Hematopoietic multipotent progenitor cell treated with erythropoietin and hydrocortisone succinate and interleukin-3 and kit ligand, for 4 days (in vitro differentiated cells): Measurements from ENCODE around the gene ITGA2.
"Not testable (repeated sequence)": the region's sequence is repeated elsewhere in the genome, so short reads cannot be mapped to it uniquely, and the experiment has no call there.

ENCODE experiments used
- DNase-seq: peaks from one replicate; pipeline ENCODE4 v3.0.0-alpha.2; 2015

ITGA2 gene

DNA sequence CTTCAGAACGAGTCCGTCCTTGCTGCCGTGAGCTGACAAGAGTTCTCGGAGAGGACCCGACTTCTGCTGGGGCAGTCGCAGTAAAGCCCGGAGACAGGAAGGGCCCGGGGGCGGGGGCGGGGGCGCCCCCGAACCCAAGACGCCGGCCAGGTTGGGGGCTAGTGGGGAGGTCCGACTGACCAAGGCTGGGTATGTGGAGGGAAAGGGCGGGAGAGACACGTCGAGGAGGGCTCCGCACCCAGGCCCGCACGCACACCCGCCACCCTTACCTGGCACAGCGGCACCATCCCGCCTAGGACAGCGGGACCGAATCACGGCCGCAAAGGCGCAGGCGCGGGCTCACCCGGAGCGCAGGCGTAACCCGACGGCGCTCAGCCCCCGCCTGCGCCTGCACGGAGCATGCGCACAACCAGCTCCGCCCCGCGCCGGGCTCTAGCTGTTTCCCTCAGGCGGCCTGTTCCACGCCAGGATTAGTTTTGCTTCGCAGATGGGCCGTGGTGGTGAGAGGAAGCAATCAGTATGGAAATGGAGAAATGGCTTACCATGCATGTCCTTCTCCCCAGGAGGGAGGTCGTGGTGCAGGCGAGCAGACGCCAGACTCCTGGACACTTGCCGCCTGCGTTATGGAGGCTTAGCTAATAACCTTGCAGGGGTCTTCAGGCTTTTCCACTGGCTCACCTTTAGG is 120.4 kb downstream of the ITGA2 start, which contains the start of gene MOCS2:
Gene MOCS2, minus strand, starts transcription at position 315 of the 685 bp plus-strand sequence. CDS start 2,583 bp downstream, outside the sequence.
- DNase-seq = peak; percentile 95

DNA sequence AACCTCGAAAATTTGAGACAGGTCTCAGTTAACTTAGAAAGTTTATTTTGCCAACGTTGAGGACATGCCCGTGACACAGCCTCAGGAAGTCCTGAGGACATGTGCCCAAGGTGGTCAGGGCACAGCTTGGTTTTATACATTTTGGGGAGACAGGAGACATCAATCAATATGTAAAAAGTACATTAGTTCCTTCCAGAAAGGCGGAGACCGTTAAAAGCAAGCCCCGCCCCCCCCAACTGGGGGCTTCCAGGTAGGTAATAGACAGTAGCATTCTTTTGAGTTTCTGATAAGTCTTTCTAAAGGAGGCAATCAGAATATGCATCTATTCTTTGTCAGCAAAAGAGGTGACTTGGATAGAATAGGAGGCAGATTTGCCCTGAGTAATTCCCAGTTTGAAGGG is 121.0 kb downstream of the ITGA2 start:
- DNase-seq = no peak

DNA sequence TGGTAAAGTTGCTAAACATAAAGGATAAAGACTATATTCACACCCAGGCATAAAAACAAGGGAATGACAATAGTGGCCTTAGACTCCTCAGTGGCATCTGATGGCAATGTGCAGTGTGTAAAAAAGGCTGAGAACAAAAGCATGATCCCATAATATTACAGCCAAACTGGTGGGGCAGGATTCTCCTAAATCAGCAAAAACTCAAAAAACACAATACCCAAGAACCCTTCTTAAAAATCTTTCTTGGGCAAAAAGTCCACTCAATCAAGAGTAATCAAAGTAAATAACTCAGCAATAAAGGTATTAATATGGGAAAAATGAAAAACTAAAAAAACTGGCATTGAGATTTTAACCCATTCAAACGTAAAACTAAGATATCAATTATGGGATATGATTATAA is 122.0 kb downstream of the ITGA2 start:
- DNase-seq = no peak

DNA sequence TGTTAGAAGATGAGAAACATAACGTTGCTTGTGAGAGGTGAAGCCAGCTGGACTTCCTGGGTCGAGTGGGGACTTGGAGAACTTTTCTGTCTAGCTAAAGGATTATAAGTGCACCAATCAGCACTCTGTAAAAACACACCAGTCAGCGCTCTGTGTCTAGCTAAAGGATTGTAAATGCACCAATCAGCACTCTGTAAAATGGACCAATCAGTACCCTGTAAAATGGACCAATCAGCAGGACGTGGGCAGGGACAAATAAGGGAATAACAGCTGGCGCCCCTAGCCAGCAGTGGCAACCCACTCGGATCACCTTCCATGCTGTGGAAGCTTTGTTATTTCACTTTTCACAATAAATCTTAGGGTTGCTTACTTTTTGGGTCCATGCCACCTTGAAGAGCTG is 123.2 kb downstream of the ITGA2 start:
- not testable (repeated sequence) for DNase-seq

DNA sequence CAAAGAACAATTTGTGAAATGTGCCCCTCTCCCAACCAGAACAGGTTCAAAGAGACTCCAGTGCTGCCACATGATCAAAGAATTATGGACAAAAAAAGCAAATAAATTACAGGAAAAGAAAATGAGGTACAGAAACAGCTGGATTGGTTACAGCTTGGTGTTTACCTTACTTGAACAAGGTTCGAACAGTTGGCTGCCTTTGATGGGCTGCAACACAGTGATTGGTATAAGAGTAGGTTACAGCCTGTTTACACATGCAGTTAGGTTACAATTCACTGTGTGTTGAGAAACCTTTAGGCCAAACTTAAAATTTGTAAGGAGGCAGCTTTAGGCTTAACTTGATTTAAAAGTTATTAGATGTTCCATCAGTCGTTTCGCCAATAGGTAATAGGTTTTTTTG is 123.8 kb downstream of the ITGA2 start:
- no peak for DNase-seq

DNA sequence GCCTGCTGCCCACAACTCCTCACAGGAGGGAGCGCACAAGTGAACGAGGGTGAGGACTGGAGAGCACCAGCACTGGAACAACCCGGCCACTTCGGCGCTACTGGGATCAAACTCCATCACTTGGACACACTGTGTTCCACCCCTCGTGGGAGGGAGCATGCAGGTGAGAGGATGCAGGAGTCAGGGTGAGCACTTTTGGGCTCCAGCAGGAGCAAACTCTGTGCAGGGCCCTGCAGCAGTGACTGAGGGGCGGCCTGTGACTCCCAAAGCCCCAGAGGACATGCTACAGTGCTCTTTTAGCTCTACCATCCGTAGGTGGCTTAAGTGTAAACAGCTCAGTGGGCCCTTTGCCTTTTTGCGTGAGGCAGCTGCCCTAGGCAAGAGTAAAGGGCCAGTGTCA is 124.8 kb downstream of the ITGA2 start:
- DNase-seq = no peak

DNA sequence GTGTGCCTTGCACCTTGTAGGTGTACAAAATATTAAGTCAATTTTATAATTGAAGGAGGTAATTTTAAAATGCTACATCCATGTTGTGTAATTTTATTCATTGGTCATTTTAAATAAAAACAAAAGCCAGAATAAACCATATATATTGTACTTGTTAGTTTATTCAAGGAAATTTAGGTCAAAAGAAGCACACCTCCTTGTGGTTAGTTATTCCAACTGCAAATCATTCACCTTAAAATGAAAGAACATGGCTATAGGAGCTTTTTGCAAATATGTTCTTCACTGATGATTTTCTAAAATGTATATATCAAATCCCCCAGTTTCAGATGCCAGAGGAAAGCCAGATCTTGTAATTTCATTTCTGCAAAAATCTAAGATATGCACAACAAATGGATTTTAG is 125.8 kb downstream of the ITGA2 start:
- DNase-seq = peak; percentile 39

DNA sequence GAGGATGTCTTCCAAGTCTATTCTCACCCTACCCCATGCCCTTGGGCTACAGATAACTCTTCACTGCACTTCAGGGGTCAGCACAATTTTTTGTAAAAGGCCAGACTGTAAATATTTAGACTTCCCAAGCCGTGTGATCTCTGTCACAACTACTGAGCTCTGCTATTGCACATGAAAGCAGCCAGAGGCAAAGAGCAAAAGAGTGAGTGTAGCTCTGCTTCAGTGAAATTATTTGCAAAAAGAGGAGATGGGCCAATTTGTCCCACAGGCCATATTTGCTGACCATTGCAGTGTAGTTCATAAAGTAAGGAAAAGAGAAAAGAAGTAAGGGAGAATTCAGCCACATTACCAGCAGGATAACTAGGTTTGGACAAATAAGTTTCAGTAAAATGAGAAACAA is 127.4 kb downstream of the ITGA2 start:
- no peak for DNase-seq

DNA sequence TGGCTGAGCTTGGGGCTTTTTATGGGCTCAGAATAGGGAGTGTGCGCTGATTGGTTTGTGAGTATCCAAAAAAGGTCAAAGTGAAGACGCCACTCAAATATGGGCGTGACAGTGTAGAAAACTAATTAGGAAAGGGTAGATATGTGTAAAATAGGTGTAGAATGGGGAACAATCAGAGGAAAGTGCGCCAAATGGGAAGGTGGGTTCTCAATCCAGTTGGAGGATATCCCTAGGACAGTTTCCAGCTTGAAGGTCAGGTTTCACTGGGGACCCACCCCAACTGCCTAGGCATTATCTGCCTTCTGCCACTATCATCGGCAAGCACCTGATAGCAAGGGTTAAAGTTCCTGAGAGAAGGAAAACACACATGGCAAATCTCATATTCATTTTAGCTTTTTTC is 129.7 kb downstream of the ITGA2 start:
- no peak for DNase-seq

DNA sequence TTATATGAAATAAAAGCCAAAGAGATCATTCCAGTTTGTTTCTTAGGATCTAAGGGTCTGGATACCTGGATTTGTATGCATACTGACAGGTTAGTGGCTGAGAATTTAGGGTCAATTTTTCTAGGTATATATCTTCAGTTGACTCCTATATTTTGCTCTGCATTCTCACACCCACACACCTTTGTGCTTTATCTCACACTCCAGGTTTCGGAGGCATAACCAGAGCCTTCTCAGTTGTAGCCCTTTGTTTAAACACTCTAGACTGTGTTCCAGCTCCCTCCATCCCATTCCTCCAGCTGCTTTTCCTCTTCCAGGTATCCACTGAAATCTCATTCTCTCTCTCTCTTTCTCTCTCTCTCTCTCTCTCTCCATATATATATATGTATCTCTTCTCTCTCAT is 131.0 kb downstream of the ITGA2 start:
- no peak for DNase-seq

DNA sequence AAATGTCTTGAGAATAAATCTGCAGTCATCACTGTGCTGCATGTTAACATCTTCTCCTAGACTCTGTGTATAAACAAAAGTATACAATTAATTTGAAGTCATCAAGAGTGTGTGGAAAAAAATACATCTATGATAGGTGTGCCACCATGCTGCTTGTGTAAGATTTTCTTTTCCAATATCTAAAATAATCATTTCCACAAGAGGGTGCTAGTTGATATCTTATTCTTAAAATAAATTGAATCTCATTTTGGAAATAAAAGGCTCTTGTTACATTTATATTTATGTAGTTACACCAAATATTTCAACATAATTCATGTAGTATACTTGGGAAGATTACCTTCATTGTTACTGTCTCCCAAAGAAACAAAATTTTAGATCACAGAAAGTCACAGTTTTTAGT is 134.6 kb downstream of the ITGA2 start:
- DNase-seq = peak; percentile 52

DNA sequence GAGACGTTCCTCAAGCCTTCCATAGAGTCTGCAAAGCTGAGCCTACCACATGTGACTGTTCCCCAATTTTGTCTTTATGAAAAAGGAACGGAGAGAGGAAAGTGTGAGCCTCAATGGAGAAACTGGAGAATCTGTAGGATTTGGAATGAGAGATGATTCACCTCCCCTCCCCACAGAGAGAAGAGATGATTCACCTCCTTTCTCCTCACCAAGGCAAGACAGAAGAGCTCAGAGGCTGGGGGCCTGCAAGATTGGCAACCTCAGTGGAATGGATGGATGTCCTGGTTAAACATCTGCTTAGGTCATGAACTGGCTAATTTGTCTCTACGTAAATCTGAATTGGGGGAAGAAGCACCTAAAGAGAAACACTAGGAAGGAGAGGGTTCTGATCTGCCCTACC is 137.4 kb downstream of the ITGA2 start:
- no peak for DNase-seq

DNA sequence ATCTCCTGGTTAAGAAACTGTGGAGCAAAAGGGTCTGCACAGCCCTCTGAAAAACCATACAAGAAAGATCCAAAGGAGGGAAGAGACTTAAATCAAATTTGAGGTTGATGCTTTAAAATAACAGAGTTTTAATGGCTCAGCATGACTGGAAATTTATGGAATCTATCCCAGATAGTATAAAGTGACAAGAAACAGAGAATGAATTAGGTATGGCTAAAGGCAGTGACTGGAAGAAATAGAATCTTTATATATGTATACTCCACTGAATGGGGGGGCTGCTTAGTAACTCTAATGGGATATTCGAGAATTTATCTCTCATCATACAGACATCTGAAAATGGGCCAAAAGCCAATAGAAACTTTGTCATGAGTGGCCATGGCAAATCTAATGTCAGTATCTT is 138.0 kb downstream of the ITGA2 start:
- DNase-seq = no peak

DNA sequence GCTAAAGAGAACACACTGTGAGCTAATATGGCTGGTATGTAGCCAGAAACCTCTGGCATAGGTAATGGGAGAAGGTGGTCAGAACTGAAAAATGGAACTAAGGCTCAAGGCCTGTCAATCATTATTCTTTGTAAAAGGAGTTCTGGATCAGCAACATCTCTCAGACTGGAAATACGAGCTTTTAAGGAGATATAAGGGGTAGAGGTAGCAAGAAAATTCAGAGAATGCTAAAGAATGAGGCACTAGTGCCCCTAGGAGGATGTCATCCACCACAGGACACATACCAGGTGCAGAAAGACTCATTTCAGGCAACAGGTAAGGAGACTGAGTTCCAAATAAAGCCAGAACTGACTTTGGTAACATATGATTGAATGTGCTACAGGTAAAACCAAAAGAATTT is 139.3 kb downstream of the ITGA2 start:
- DNase-seq = no peak

DNA sequence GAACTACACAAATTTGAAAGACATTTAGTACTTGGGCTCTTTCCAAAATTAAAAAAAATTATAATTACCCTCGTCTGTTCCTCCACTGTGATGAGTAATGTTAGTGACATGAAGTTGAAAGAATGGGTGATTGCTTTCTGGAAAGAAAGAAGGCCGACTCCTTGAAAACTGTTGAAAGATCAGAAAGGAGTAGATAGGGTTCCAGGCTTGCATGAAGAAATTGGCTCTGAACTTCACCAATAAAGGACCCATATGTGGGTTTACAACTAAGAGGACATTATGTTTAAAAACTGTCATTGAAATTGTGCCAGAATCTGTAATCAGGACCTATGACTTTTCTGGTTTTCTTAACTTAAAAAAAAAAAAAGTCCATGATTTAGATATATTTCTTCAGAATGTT is 141.1 kb downstream of the ITGA2 start:
- DNase-seq = no peak

DNA sequence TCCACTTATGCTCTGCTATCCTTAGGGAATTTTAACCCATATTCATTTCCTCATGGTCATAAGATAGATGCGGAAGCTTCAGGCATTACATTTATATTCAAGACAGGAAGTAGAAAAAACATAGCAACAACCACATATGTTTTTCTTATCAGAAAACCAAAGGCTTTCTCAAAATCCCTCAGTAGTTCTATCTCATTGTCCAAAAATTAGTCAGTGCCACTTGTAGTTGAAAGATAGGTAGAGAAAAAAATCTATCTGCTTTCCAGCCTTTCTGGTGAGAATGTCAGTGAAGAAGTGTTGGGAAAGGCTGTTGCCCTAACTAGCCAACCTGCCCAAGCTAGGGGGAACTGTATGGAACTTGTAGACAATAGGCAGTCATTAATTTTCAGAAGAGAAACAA is 143.9 kb downstream of the ITGA2 start:
- peak; percentile 74 for DNase-seq
